Liver (tissue), 9 donors: Measurements from ENCODE around the gene PCDHA6. TPM values are rescaled to one million over a fixed set of nuclear protein-coding genes. Genes with fewer than 3 reads are reported as not detected.
"Not testable (repeated sequence)": the region's sequence is repeated elsewhere in the genome, so short reads cannot be mapped to it uniquely, and the experiment has no call there.

Experiments
- DNase-seq: peaks from one replicate; pipeline ENCODE4 v3.0.0-alpha.2; 2017; ENCODE audit warnings: low spot score
- H3K27ac ChIP-seq, 2 donors: one replicate each; pipeline ENCODE4 v1.7.0; 2013; ENCODE audit warnings: inconsistent platforms in 2 of 2, low read length in 2 of 2, control low read depth in 1 of 2, low read depth in 1 of 2, mild to moderate bottlenecking in 1 of 2
- H3K27me3 ChIP-seq, 4 donors: one replicate each; pipeline versions ENCODE4 v1.6.1 to v1.7.0; 2013; ENCODE audit warnings: low read length in 3 of 4, inconsistent platforms in 1 of 4, mild to moderate bottlenecking in 1 of 4, moderate library complexity in 1 of 4; ENCODE audit not compliant: control insufficient read depth in 4 of 4, insufficient read depth in 4 of 4
- H3K36me3 ChIP-seq, 4 donors: one replicate each; pipeline versions ENCODE4 v1.6.1 to v1.7.0; 2013; ENCODE audit warnings: low read length in 3 of 4, mild to moderate bottlenecking in 3 of 4, low read depth in 1 of 4, moderate library complexity in 1 of 4; ENCODE audit not compliant: control insufficient read depth in 4 of 4, insufficient read depth in 3 of 4
- H3K4me1 ChIP-seq, 4 donors: one replicate each; pipeline versions ENCODE4 v1.6.1 to v1.7.0; 2013; ENCODE audit warnings: low read length in 3 of 4, mild to moderate bottlenecking in 3 of 4, moderate library complexity in 1 of 4; ENCODE audit not compliant: control insufficient read depth in 4 of 4, insufficient read depth in 4 of 4
- H3K4me3 ChIP-seq, 3 donors: one replicate each; pipeline versions ENCODE4 v1.6.1 to v1.7.0; 2013; ENCODE audit warnings: low read length in 3 of 3, control low read depth in 1 of 3, low read depth in 1 of 3, mild to moderate bottlenecking in 1 of 3
- H3K9ac ChIP-seq, 2 donors: one replicate each; pipeline ENCODE4 v1.7.0; 2013; ENCODE audit warnings: low read length in 2 of 2, mild to moderate bottlenecking in 2 of 2, moderate library complexity in 2 of 2, control low read depth in 1 of 2, low read depth in 1 of 2
- H3K9me3 ChIP-seq, 4 donors: one replicate each; pipeline versions ENCODE4 v1.6.1 to v1.7.0; 2013; ENCODE audit warnings: low read length in 3 of 4; ENCODE audit not compliant: control insufficient read depth in 4 of 4
- CTCF ChIP-seq: fragments of 150-350 bp; IDR thresholded peaks from 2 replicates; pipeline ENCODE4 v1.5.1; 2017; ENCODE audit warnings: improper control_type of control experiment, low read depth, low read length; ENCODE audit not compliant: missing input control
- FOXA2 ChIP-seq: IDR thresholded peaks from 2 replicates; pipeline ENCODE4 v1.6.1; 2016; ENCODE audit warnings: antibody characterized with exemption
- HNF4G ChIP-seq: IDR thresholded peaks from 2 replicates; pipeline ENCODE4 v1.6.1; 2016; ENCODE audit warnings: antibody characterized with exemption
- MAX ChIP-seq: IDR thresholded peaks from 2 replicates; pipeline ENCODE4 v1.6.1; 2016; ENCODE audit warnings: antibody characterized with exemption
- NR2F2 ChIP-seq: IDR thresholded peaks from 2 replicates; pipeline ENCODE4 v1.6.1; 2016; ENCODE audit warnings: antibody characterized with exemption
- RAD21 ChIP-seq, 2 donors: IDR thresholded peaks; 2 replicates each; pipeline ENCODE4 v1.6.1; 2016; ENCODE audit warnings: antibody characterized with exemption in 2 of 2, mild to moderate bottlenecking in 2 of 2
- RXRA ChIP-seq, 2 donors: IDR thresholded peaks; 2 replicates each; pipeline ENCODE4 v1.6.1; 2017 to 2018; ENCODE audit warnings: antibody characterized with exemption in 2 of 2, mild to moderate bottlenecking in 1 of 2
- SP1 ChIP-seq: IDR thresholded peaks from 2 replicates; pipeline ENCODE4 v1.6.1; 2018; ENCODE audit warnings: antibody characterized with exemption, mild to moderate bottlenecking
- TAF1 ChIP-seq: conservative IDR thresholded peaks from 2 replicates; pipeline ENCODE4 v1.6.1; 2016; ENCODE audit warnings: antibody characterized with exemption, mild to moderate bottlenecking
- ZBTB33 ChIP-seq: IDR thresholded peaks from 2 replicates; pipeline ENCODE4 v1.6.1; 2016; ENCODE audit warnings: antibody characterized with exemption
- WGBS: extraction: QIAGEN DNeasy Blood & Tissue Kit; methylation state at CpG from one replicate; pipeline ENCODE4 v1.1.7; 2013; 5-methylcytosine and 5-hydroxymethylcytosine counted together
- polyA plus RNA-seq, 2 donors: library from polyadenylated mRNA; stranded (reverse) in 1 of 2; unstranded in 1 of 2; fragments of 200-250 nt in 1 of 2; fragments of >200 nt in 1 of 2; fragmentation: Nextera tagmentation in 1 of 2; extraction: Ambion mirVana in 1 of 2; gene quantifications; one replicate each; pipeline versions ENCODE4 v1.2.1 to v1.2.3, GENCODE V29; 2013 to 2015
- total RNA-seq, 2 donors: library from RNA; depleted of rRNA; stranded (reverse); fragments of >200 nt; gene quantifications; one replicate each; pipeline ENCODE4 v1.2.3, GENCODE V29; 2014
- donor health status: healthy.
- donor health status: healthy.
- donor health status: healthy.
- donor health status: healthy.
- donor health status: healthy.

PCDHA6 gene
- total and polyA plus RNA-seq, 4 donors, result 0.02 to 0.08 TPM; not detected in 2

- Histone ChIP-seq H3K9me3 (peaks cover 22 to 53% (median 28%) of the 10 kb centered on the region in 4 donors), H3K4me3 (peak within 1 kb of the TSS in 1 of 3 donors; percentile 12), H3K4me1 (no peaks in the 10 kb centered on the region), H3K36me3 (no peaks in the 10 kb centered on the region), H3K9ac (no peak within 1 kb of the TSS), H3K27ac (no peak within 1 kb of the TSS), H3K27me3 (peaks cover 0 to 3% (median 0%) of the 10 kb centered on the region in 4 donors)
- TF ChIP-seq RXRA (IDR thresholded peaks at IDR 0.05), result no peak
- TF ChIP-seq HNF4G, result no peak
- TF ChIP-seq ZBTB33, result no peak
- TF ChIP-seq NR2F2, result no peak
- no peak for TF ChIP-seq RAD21 (IDR thresholded peaks at IDR 0.05)
- no peak for TF ChIP-seq CTCF
- TF ChIP-seq TAF1, result no peak
- 23% methylated on average over 27 of the region's 27 CpGs for WGBS
- DNase-seq, result no peak
Measured at GRCh38 chr5:140794595-140795258, 33.0 kb upstream of the PCDHA6 start, which contains the start of gene PCDHA2. PCDHA2 (plus strand) TSS chr5:140794852.

DNA sequence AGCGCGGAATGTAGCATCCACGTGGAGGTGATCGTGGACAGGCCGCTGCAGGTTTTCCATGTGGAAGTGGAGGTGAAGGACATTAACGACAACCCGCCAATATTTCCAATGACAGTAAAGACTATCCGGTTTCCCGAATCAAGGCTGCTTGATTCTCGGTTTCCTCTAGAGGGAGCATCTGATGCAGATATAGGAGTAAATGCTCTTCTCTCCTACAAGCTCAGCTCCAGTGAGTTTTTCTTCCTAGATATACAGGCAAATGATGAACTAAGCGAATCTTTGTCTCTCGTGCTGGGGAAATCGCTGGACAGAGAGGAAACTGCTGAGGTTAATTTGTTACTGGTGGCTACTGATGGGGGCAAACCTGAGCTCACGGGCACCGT is 32.5 kb upstream of the PCDHA6 start:
- TF ChIP-seq MAX (no peak), FOXA2 (no peak), SP1 (no peak)
- WGBS, result 22% methylated on average over 15 of the region's 15 CpGs
- H3K27ac ChIP-seq, result no peak overlapping the region
- peak overlapping the region in 1 of 3 donors; percentile 12 for H3K4me3 ChIP-seq
- H3K36me3 ChIP-seq, result no peaks in the 10 kb centered on the region
- peaks cover 22 to 48% (median 28%) of the 10 kb centered on the region in 4 donors for H3K9me3 ChIP-seq
- H3K9ac ChIP-seq, result no peak overlapping the region
- H3K4me1 ChIP-seq, result no peaks in the 10 kb centered on the region
- DNase-seq, result no peak
- peaks cover 0 to 3% (median 0%) of the 10 kb centered on the region in 4 donors for H3K27me3 ChIP-seq

- not testable (repeated sequence) for H3K27ac ChIP-seq, H3K4me1 ChIP-seq, H3K27me3 ChIP-seq, H3K4me3 ChIP-seq, H3K36me3 ChIP-seq, H3K9ac ChIP-seq, DNase-seq
- peaks cover 22 to 47% (median 28%) of the 10 kb centered on the region in 4 donors for H3K9me3 ChIP-seq
- 49% methylated on average over 72 of the region's 72 CpGs for WGBS
Measured at GRCh38 chr5:140796072-140796717, 31.6 kb upstream of the PCDHA6 start.
